COLO668 (cell line): ENCODE data around the gene FDCSP.
"Not testable (repeated sequence)": the region's sequence is repeated elsewhere in the genome, so short reads cannot be mapped to it uniquely, and the experiment has no call there.

Experiments used
- DNase-seq: peaks from one replicate; lab custom pipeline; 2025; ENCODE audit not compliant: unreplicated experiment; lab: John Stamatoyannopoulos, UW

The FDCSP gene

GRCh38 chr4:70239131-70239883 lies 13.4 kb downstream of the FDCSP start:
- DNase-seq = no peak

- DNase-seq = no peak
These were observed 14.1 kb downstream of the FDCSP start for GRCh38 chr4:70239884-70240591.

- not testable (repeated sequence) for DNase-seq
These were observed 16.4 kb downstream of the FDCSP start, which contains the start of gene CSN3 for GRCh38 chr4:70242297-70242696. TSS of gene CSN3 (plus strand) at chr4:70242597. CDS start at chr4:70244820, 2,223 bp downstream.

- no peak for DNase-seq
These were observed 17.2 kb downstream of the FDCSP start for GRCh38 chr4:70243091-70243490.

GRCh38 chr4:70251250-70251944 lies 25.5 kb downstream of the FDCSP start:
- no peak for DNase-seq

GRCh38 chr4:70251945-70252277 lies 26.0 kb downstream of the FDCSP start:
- DNase-seq = no peak

GRCh38 chr4:70269674-70270073 lies 43.8 kb downstream of the FDCSP start:
- no peak for DNase-seq

GRCh38 chr4:70277121-70277520 lies 51.2 kb downstream of the FDCSP start:
- DNase-seq = no peak

- DNase-seq = peak; percentile 47
These were observed 54.6 kb downstream of the FDCSP start for GRCh38 chr4:70280567-70280966.
